GM06990 (cell line): ENCODE results near the gene EXD3.
"Not testable (repeated sequence)": the region's sequence is repeated elsewhere in the genome, so short reads cannot be mapped to it uniquely, and the experiment has no call there.

Experiments
- DNase-seq: peaks from one replicate; pipeline ENCODE4 v3.0.0-alpha.2; 2011; ENCODE audit not compliant: insufficient read length; ENCODE audit errors: extremely low read depth
- H3K27me3 ChIP-seq: replicated peaks from 2 replicates; pipeline ENCODE4 v1.6.0; 2011; ENCODE audit warnings: low read length; ENCODE audit not compliant: control insufficient read depth, insufficient read depth
- H3K36me3 ChIP-seq: 2 replicates; pipeline ENCODE4 v1.5.1; 2011; ENCODE audit warnings: low read length; ENCODE audit not compliant: control insufficient read depth, insufficient read depth
- H3K4me3 ChIP-seq: replicated peaks from 2 replicates; pipeline ENCODE4 v1.5.1; 2011; ENCODE audit warnings: low read depth, mild to moderate bottlenecking, control low read depth, low read length
- CTCF ChIP-seq: IDR thresholded peaks from 2 replicates; pipeline ENCODE4 v1.5.1; 2011; ENCODE audit warnings: low read length, control low read depth, mild to moderate bottlenecking, inconsistent platforms; ENCODE audit not compliant: insufficient read depth, poor library complexity, severe bottlenecking

EXD3 gene

GRCh38 chr9:137410891-137411249 lies 12.1 kb downstream of the EXD3 start:
- Histone ChIP-seq H3K4me3 (no peak overlapping the region), H3K36me3 (no peaks in the 10 kb centered on the region), H3K27me3 (no peaks in the 10 kb centered on the region)
- TF ChIP-seq CTCF = no peak
- no peak for DNase-seq

- not testable (repeated sequence) for DNase-seq, H3K4me3 ChIP-seq, H3K27me3 ChIP-seq, H3K36me3 ChIP-seq
Observed at GRCh38 chr9:137410236-137410890, 12.6 kb downstream of the EXD3 start.

DNA sequence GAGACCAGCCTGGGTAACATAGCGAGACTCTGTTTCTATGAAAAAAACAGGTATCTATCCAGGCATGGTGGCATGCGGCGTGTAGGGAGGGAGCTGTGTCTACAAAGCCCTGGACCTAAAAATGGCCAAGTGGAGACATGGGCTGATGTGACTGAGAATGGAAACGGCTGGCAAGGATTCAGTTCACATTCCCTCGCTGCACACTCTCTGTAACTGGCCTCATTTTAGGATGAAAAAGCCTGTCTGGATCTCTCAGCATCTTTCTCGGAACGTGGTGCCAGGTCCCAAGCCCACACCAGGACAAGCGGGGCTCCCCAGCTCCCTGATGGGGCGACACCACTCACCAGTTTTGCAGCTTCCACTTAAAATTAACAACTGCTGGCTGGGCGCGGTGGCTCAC lies 13.4 kb downstream of the EXD3 start:
- TF ChIP-seq CTCF = no peak
- no peak for DNase-seq
- H3K36me3 ChIP-seq = no peaks in the 10 kb centered on the region
- no peak overlapping the region for H3K4me3 ChIP-seq
- no peaks in the 10 kb centered on the region for H3K27me3 ChIP-seq

GRCh38 chr9:137408651-137409405 lies 14.1 kb downstream of the EXD3 start:
- no peak for TF ChIP-seq CTCF
- DNase-seq = no peak
- Histone ChIP-seq H3K4me3 (no peak overlapping the region), H3K36me3 (no peaks in the 10 kb centered on the region), H3K27me3 (no peaks in the 10 kb centered on the region)

GRCh38 chr9:137407590-137408300 lies 15.2 kb downstream of the EXD3 start:
- Histone ChIP-seq H3K4me3 (peak overlapping the region; percentile 39), H3K36me3 (no peaks in the 10 kb centered on the region), H3K27me3 (no peaks in the 10 kb centered on the region)
- DNase-seq = no peak
- TF ChIP-seq CTCF = no peak

DNA sequence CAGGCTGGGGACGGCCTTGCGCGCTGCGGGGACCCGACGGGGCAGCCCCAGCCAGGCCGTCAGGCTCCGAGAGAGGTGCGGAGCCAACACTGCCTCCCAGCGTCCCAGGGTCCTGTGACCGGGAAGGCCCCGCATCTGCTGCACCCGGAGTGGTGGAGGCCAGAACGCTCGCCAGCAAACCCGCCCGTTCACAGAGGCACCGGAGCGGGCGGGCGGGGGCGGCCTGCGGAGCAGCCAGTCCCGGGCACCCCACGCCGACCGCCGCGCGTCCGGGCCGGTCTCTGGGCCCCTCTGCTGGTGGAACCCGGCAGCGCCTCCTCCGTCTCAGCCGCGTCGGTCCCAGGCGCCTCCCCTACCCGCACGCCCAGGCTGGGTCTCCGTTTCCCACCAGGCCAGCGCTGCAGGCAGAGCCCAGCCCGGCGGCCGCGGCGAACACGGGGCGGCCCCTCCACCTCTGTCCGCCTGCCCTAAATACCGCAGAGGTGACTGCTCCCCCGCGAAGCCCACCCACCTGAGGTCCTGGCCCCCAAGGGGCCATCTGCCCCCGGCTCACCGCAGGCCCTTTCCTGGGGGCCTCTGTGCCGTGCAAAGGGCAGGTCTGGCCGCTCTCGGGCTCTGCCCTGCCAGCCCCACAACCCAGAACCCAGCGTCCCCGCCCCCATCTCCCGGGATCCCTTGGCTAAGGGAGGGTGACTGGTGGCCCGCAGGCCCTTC lies 15.9 kb downstream of the EXD3 start:
- no peaks in the 10 kb centered on the region for H3K27me3 ChIP-seq
- no peaks in the 10 kb centered on the region for H3K36me3 ChIP-seq
- H3K4me3 ChIP-seq = peak overlapping the region; percentile 39
- DNase-seq = peak; percentile 70
- peak; percentile 50 for TF ChIP-seq CTCF
